CD4-positive, alpha-beta T cell treated with Interleukin-2 at 100 ng/mL for 4 hours (primary cell): ENCODE results near the gene PSMD9.

Source experiments
- DNase-seq: peaks from one replicate; pipeline ENCODE4 v3.0.0-alpha.2; 2020; ENCODE audit warnings: low spot score

The PSMD9 gene

DNA sequence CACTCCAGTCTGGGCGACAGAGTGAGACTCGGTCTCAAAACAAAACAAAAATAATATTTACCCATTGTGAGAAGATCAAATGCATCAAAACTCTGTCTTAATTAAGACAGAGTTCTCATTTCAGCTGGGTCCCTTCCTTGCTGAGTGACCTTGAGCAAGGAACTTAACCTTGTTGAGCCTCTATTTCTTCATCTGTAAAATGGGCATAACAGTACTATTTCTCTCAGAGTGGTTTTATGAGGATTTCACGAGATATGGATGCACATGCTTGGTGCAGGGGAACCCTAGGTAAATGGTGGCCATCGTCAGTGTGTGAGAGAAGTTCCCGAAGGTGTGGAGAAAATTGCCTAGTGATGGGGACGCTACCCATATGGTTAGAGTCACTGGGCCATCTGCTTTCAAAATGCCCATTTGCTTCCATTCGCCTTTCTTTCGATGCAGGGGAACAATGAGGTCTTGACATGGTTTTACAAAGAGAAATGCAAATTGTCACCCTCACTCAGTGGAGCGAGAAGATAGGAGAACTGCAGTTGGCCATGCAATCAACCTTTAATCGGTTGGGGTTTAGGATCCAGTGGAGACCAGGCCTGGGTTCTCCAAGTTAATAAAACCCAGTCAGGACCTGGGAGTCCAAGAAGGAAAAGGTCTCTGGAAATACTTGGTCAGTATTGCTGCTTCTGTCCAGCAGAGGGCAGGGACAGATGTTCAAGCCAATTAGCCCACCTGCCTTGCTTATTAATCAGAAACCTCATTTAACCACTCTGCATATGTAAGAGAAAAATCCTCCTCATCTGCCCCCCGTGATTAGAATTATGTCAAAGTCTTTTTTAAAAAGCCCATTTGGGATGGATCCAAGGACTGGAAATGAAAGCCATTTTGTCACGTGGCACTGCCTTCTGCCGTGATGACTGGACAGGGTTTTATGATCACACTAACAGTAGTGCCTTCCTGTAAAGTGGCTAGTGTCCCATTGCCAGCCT is 67.0 kb downstream of the PSMD9 start:
- no peak for DNase-seq

DNA sequence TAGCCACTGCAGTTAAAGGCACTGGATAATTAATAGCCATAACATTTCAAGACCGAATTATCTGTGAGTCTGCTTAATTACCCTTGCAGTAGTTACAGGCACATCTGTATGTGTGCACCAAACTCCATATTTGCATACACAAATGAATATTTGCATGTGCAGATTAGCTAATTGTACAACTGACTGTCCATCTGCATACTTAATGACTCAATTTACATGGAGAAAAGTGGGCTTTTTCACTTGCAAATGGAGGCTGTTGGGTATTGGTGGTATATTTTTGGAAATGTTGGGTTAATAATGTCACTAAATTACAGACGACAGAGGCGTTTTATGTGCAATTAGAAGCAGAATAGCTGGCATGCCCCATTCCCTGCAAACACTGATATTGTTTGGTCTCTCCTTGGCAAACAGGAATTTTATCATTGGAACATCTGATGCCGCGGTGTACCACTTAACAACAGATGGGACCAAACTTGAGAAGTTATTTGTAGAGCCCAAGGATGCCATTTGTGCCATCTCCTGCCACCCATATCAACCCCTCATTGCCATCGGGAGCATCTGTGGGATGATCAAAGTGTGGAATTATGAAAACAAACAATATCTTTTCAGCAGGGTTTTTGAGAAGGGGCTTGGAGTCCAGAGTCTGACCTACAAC is 69.4 kb downstream of the PSMD9 start:
- no peak for DNase-seq

DNA sequence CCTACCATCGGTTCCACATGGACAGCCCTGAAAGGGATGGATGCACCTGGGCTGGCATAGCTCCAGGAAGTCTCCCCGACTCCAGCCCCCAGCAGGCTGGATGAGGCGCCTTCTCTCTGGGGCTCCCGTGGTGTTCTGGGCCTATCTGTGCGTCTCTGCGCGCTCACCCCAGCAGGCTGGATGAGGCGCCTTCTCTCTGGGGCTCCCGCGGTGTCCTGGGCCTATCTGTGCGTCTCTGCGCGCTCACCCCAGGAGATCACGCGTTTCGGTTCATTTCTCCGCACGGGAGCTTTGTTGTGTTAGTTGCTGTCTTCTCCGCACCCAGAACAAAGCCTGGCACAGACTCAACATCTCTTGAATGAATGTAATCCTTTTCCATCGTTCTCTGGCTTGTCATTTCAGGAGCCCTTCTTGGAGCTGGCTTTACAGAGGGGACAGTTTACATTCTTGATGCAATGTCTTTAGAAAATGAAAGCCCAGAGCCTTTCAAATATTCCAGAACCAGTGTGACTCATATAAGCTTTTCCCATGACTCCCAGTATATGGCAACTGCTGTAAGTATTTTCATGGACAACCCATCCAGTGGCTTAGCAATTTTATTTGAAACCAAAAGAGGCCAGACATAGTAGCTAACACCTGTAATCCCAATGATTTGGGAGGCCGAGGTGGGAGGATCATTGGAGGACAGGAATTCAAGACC is 70.1 kb downstream of the PSMD9 start:
- no peak for DNase-seq

DNA sequence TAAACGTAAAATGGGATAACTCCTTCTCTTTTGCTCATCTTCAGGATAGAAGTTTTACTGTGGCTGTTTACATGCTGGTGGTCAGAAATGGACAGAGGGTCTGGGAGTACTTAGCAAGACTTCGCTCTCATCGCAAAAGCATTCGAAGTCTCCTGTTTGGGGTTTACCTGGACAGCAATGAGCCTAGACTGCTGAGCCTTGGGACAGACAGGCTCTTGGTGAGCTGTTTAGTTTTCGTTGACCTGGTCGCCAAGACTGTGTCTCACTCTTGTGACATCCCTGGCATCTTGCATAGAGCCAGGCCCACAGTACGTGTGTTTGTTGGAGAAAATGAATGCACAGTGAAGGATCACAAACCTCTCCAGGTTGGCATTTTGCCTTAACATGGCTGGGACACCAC is 72.0 kb downstream of the PSMD9 start:
- DNase-seq, result no peak

DNA sequence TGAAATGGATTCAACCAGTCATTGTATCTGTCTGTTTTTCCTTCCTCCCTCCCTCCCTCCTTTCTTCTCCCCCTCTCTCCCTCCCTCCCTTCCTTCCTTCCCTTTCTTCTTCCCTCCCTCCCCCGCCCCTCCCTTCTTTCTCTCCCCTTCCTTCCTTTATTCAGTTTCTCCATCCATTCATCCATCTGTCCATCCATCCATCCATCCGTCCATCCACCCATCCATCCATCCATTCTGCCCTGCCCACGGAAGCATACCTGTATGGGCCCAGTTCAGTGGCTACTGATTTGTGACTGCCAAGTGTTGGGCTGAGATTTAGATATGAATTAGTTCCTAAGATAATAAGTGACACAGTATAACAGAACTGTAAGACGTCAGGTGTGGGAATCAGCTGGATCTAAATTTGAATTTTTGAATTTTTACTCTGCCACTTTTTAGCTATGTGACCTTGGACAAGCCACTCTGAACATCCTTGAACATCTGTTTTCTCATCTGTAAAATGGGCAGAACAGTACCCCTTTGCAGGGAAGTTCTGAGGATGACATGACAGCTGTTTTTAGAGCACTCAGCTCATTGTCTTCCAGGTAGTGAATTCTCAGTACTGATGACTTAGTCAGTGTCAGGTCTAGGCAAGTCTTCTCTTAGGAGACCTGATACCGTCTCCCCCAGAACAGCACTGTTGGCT is 72.7 kb downstream of the PSMD9 start:
- no peak for DNase-seq

DNA sequence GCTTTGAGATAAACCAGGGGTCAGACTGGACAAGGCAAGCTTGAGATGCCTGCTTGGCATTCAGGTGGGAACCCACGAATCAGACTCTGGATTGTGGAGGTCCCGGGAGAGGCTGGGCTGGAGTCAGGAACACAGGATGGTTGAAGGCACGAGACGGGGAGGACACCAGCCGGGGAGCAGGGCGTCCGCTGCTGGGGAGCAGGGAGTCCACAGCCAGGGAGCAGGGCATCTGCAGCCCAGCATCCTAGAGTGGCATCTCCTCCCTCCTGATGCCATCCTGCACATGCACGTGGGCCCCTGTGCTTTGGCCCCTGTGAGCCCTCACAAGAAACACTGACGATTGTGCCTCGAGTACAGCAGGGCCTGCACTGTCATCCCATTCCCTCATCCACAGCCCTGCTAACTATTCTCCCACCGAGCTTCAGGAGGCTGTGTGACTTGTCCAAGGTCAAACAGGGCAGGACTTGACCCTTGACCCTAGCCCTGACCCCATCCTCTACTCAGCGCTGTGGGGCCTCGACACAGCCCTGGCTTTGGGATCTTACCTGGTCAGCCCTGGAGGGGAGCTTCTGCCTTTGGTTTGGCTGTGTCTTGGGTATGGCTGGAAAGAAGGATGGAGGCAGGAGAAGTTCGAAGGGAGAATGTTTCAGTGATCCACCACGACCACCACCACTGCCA is 74.9 kb downstream of the PSMD9 start:
- no peak for DNase-seq

DNA sequence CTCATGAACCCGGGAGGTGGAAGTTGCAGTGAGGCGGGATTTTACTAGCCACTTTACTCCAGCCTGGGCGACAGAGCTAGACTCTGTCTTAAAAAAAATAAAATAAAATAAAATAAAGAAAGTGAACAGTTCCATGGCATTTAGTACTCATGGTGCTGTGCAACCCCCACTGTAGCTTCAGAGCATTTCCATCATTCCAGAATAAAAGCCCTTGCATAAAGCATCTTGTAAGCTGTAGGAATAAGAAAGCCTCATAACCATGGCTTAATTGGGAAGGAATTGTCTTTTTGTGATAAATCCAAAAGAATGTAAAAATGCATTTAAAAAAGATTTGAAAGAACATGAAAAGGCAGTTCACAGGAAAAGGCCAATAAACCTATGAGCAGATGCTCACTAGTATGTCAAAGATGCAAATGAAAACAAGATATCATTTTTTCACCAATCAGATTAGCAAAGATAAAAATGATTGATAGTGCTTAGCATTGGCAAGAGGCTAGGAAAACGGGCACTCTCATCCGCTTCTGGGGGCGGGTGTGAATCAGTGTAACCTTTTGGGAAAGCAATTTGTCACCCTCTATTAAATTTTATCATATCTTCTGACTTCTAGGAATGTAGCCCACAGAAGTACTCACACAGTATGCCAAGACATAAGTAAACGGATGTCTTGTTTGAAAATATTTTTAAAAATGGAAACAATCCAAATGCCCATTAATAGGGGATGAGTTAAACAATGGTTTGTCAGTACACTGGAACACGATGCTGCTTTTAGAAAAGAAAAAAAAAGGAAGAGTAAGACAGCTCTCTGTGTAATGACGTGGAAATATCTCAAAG is 76.4 kb downstream of the PSMD9 start:
- no peak for DNase-seq

DNA sequence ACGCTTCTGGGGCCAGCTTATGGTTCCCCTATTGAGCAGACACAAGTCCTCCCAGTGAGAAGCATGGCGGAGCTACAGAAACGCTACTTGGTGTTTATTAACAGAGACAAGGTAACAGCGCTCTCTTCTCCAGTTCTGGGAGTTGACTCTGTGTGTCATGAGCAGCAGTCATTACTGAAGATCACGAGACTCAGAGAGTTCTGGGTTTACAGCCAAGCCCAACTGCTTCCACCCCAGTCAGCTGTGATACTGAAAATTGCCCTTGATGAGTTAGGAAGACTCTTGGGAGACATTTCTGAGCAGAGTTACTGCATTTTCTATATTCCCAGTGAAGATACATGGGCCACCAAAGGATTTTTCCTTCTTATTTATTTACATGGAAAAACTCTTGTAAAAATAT is 78.4 kb downstream of the PSMD9 start:
- DNase-seq, result no peak
